Duodenal mucosa (tissue), 2 donors: Measurements from ENCODE around the gene ZNF433.

Experiments used
- H3K27ac ChIP-seq: one replicate; pipeline ENCODE4 v1.7.0; 2013; ENCODE audit warnings: low read depth, low read length
- H3K27me3 ChIP-seq, 2 donors: one replicate each; pipeline ENCODE4 v1.7.0; 2013; ENCODE audit warnings: low read length in 2 of 2, control low read depth in 1 of 2; ENCODE audit not compliant: insufficient read depth in 2 of 2, control insufficient read depth in 1 of 2
- H3K36me3 ChIP-seq, 2 donors: one replicate each; pipeline ENCODE4 v1.7.0; 2013; ENCODE audit warnings: low read length in 2 of 2, control low read depth in 1 of 2; ENCODE audit not compliant: insufficient read depth in 2 of 2, control insufficient read depth in 1 of 2
- H3K4me1 ChIP-seq, 2 donors: one replicate each; pipeline ENCODE4 v1.7.0; 2013; ENCODE audit warnings: low read length in 2 of 2, control low read depth in 1 of 2; ENCODE audit not compliant: insufficient read depth in 2 of 2, control insufficient read depth in 1 of 2
- H3K4me3 ChIP-seq, 2 donors: one replicate each; pipeline ENCODE4 v1.7.0; 2013; ENCODE audit warnings: low read length in 2 of 2, low read depth in 1 of 2
- H3K9ac ChIP-seq, 2 donors: one replicate each; pipeline ENCODE4 v1.7.0; 2013; ENCODE audit warnings: low read length in 2 of 2, low read depth in 1 of 2
- H3K9me3 ChIP-seq, 2 donors: one replicate each; pipeline ENCODE4 v1.7.0; 2013; ENCODE audit warnings: low read length in 2 of 2, control low read depth in 1 of 2; ENCODE audit not compliant: control insufficient read depth in 1 of 2

ZNF433 gene

DNA sequence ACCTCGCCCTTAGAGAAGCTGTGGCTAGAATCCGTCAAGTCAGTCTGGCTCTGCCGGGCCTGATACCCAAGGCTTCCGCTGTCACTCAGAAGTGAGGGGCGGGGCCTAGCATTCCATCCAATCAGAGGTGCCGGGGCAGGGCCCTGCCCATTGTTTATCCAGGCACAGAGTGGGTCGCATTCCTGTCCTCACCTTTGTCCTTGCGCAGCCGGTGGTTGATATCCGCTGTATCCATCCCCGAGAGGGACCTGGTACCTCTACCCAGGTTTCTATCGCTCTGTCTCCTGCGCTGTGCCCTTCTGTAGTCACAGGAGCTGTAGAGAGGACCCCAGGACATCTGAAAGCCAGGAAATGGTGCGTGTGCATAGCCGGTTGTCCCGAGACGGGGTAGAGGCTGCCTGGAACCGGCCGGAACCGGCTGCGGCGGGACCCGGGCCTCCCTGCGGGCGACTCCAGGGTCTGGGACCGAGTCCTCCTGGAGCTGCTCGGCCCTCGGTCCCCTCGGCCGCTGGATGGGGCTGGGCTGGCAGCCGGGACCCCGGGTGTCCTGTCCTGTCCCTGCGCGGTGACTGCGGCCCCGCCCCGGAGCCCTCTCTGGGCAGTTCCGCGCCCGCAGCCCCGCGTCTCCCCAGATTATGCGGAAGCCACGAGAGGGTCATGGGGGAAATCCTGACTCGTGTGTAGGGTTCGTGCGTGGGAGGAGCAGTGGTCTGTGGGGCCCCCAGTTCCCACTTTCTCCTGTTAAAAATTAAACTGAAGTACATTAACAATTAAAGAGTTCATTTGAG lies 70.4 kb downstream of the ZNF433 start, which contains the start of gene ZNF763:
TSS of gene ZNF763 (plus strand) at position 183 of the 788 bp plus-strand sequence. CDS start at position 352, 169 bp downstream.
- Histone ChIP-seq H3K9ac (peak within 1 kb of the TSS; percentile 67 to 69), H3K4me1 (peaks cover 6 to 13% of the 10 kb centered on the region in 2 donors), H3K27me3 (no peaks in the 10 kb centered on the region), H3K27ac (peak within 1 kb of the TSS; percentile 95), H3K4me3 (peak within 1 kb of the TSS; percentile 82 to 84), H3K9me3 (peaks cover 0 to under 1% of the 10 kb centered on the region in 2 donors), H3K36me3 (no peaks in the 10 kb centered on the region)
